ENCODE measurements around the gene SLC27A6.

Gene SLC27A6

DNA sequence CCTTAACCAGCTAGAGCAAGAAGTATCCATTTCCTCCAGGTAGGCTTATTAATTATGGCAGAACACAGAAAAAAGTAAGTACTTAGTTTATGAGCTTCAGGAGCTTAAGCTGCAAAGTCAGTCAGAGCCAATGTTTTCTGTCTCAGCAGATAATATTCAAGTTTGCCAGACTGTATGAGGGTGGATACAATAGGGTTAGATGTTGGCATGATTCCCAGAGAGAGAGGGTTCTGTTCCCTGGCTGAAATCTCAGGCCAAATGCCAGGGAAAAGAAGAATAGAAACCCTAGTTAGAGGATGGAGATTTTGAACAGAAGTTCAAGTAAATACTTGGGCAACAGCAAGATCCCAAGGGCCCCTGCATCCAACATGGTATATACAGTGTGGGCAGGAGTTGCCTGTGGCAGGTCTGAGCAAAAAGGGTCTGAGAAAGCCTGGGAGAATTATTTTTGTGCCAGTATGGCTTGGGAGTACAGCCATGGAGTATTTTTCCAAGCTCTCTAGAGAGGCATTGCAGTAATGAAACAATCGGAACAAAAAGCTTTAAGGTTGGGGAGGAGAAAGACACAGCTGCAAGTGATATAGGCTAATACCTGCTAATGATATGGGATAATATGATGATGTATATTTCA, 98.3 kb downstream of the SLC27A6 start:
- Mint-ChIP-seq H3K36me3 (ENCODE audit: low read depth) (no peaks in the 10 kb centered on the region), H3K4me3 (no peak overlapping the region), H3K9me3 (no peaks in the 10 kb centered on the region), H3K27ac (no peak overlapping the region), H3K27me3 (peaks cover 5% of the 10 kb centered on the region), H3K4me1 (ENCODE audit: low read depth) (no peaks in the 10 kb centered on the region)
- no peak for DNase-seq

- no peak for DNase-seq
- no peaks in the 10 kb centered on the region for H3K9me3 Mint-ChIP-seq
- H3K4me3 Mint-ChIP-seq, result no peak overlapping the region
- H3K36me3 Mint-ChIP-seq (ENCODE audit: low read depth), result no peaks in the 10 kb centered on the region
- H3K4me1 Mint-ChIP-seq (ENCODE audit: low read depth), result no peaks in the 10 kb centered on the region
- no peak overlapping the region for H3K27ac Mint-ChIP-seq
- peaks cover 6% of the 10 kb centered on the region for H3K27me3 Mint-ChIP-seq
Observed at GRCh38 chr5:129065721-129066120, 100.4 kb downstream of the SLC27A6 start.

GRCh38 chr5:129067745-129068144, 102.5 kb downstream of the SLC27A6 start:
- H3K4me3 Mint-ChIP-seq, result no peak overlapping the region
- H3K27me3 Mint-ChIP-seq, result peaks cover 4% of the 10 kb centered on the region
- H3K36me3 Mint-ChIP-seq (ENCODE audit: low read depth), result no peaks in the 10 kb centered on the region
- no peak for DNase-seq
- no peaks in the 10 kb centered on the region for H3K4me1 Mint-ChIP-seq (ENCODE audit: low read depth)
- no peak overlapping the region for H3K27ac Mint-ChIP-seq
- H3K9me3 Mint-ChIP-seq, result no peaks in the 10 kb centered on the region

- Mint-ChIP-seq H3K4me3 (no peak overlapping the region), H3K27me3 (peaks cover 11% of the 10 kb centered on the region), H3K4me1 (ENCODE audit: low read depth) (no peaks in the 10 kb centered on the region), H3K9me3 (no peaks in the 10 kb centered on the region), H3K27ac (no peak overlapping the region), H3K36me3 (ENCODE audit: low read depth) (no peaks in the 10 kb centered on the region)
- no peak for DNase-seq
Observed at GRCh38 chr5:129069292-129069691, 104.0 kb downstream of the SLC27A6 start.

- H3K27ac Mint-ChIP-seq, result no peak overlapping the region
- H3K27me3 Mint-ChIP-seq, result peaks cover 14% of the 10 kb centered on the region
- H3K9me3 Mint-ChIP-seq, result no peaks in the 10 kb centered on the region
- H3K4me3 Mint-ChIP-seq, result no peak overlapping the region
- H3K36me3 Mint-ChIP-seq (ENCODE audit: low read depth), result no peaks in the 10 kb centered on the region
- no peak for DNase-seq
- H3K4me1 Mint-ChIP-seq (ENCODE audit: low read depth), result no peaks in the 10 kb centered on the region
Observed at GRCh38 chr5:129073111-129073510, 107.8 kb downstream of the SLC27A6 start.

DNA sequence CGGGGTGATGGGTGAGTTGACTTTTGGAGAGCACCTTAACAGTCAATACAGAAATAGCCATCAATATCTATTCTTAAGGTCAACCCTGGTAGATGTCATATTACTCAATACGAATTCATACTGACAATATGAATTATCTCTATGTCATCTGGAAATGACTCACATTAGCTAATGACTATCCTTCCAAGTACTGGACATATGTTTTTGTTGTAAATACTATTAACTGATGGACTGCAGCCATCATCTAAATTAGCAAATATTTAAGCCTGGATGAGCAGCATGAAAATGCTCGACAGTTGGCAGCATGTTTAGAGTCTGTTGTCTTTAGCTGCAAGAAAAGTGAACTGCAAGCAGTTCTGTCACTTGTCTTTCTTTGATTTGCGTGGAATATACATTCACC, 109.6 kb downstream of the SLC27A6 start:
- H3K27ac Mint-ChIP-seq, result no peak overlapping the region
- H3K4me3 Mint-ChIP-seq, result no peak overlapping the region
- H3K27me3 Mint-ChIP-seq, result peaks cover 11% of the 10 kb centered on the region
- H3K9me3 Mint-ChIP-seq, result no peaks in the 10 kb centered on the region
- DNase-seq, result no peak
- H3K36me3 Mint-ChIP-seq (ENCODE audit: low read depth), result no peaks in the 10 kb centered on the region
- H3K4me1 Mint-ChIP-seq (ENCODE audit: low read depth), result no peaks in the 10 kb centered on the region

GRCh38 chr5:129077433-129078075, 112.3 kb downstream of the SLC27A6 start:
- no peaks in the 10 kb centered on the region for H3K9me3 Mint-ChIP-seq
- peaks cover 13% of the 10 kb centered on the region for H3K27me3 Mint-ChIP-seq
- H3K4me1 Mint-ChIP-seq (ENCODE audit: low read depth), result no peaks in the 10 kb centered on the region
- no peaks in the 10 kb centered on the region for H3K36me3 Mint-ChIP-seq (ENCODE audit: low read depth)
- no peak overlapping the region for H3K27ac Mint-ChIP-seq
- no peak for DNase-seq
- no peak overlapping the region for H3K4me3 Mint-ChIP-seq

- no peak overlapping the region for H3K27ac Mint-ChIP-seq
- H3K36me3 Mint-ChIP-seq (ENCODE audit: low read depth), result no peaks in the 10 kb centered on the region
- no peak for DNase-seq
- H3K4me1 Mint-ChIP-seq (ENCODE audit: low read depth), result no peaks in the 10 kb centered on the region
- no peak overlapping the region for H3K4me3 Mint-ChIP-seq
- peaks cover 8% of the 10 kb centered on the region for H3K27me3 Mint-ChIP-seq
- no peaks in the 10 kb centered on the region for H3K9me3 Mint-ChIP-seq
Observed at GRCh38 chr5:129078247-129078646, 113.0 kb downstream of the SLC27A6 start.

DNA sequence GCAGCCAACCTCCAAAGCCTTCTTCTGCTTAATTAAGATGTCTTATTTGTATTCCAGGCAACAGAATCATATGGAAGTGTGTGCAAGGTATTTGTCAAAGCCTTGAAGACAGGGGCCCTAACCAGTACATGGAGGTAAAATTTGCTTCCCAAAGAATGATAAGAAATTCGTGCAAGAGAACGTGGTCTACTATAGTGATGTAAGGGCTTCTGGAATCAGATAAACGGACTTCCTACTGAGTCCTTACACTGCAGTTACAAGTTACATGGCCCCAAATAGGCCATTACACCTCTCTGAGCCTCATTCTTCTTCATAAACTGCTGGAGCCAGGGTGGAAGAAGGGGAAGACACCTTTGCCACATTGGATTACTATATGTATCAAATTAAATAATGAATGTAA, 113.4 kb downstream of the SLC27A6 start:
- Mint-ChIP-seq H3K27me3 (peaks cover 5% of the 10 kb centered on the region), H3K4me3 (no peak overlapping the region), H3K9me3 (no peaks in the 10 kb centered on the region), H3K4me1 (ENCODE audit: low read depth) (no peaks in the 10 kb centered on the region), H3K36me3 (ENCODE audit: low read depth) (no peaks in the 10 kb centered on the region), H3K27ac (no peak overlapping the region)
- DNase-seq, result no peak

DNA sequence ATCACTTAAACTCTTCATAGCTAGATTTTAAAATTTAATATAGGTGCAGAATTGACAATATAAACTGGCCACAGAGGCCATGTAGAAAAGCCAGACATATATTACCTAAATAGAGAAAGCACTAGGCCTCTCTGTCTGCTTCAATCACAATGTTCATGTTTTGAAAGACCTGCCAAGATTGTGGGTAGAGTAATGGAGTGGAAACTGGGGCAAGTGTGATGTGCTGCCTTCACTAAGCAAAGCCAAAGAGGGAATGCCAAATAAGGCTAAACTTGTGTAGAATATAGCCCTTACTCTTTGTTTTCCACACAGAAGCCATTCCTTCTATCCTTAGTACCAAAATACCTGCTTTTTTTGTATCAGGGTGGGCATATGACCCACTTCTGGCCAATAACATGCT, 114.2 kb downstream of the SLC27A6 start:
- H3K27me3 Mint-ChIP-seq, result peaks cover 5% of the 10 kb centered on the region
- no peaks in the 10 kb centered on the region for H3K9me3 Mint-ChIP-seq
- DNase-seq, result no peak
- no peaks in the 10 kb centered on the region for H3K4me1 Mint-ChIP-seq (ENCODE audit: low read depth)
- H3K36me3 Mint-ChIP-seq (ENCODE audit: low read depth), result no peaks in the 10 kb centered on the region
- no peak overlapping the region for H3K27ac Mint-ChIP-seq
- no peak overlapping the region for H3K4me3 Mint-ChIP-seq

DNA sequence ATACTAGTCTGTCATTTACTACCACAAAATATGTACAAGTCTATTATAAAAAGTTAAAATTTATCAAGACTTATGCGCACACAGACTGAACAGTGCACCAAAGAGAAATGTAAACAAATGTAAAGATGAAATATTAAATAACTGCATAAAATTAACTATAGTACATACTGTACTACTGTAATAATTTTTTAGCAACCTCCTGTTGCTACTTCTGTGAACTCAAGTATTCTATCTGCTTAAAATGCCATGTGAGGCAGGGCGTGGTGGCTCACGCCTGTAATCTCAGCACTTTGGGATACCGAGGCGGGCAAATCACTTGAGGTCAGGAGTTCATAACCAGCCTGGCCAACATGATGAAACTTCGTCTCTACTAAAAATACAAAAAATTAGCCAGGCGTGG, 115.5 kb downstream of the SLC27A6 start:
- H3K36me3 Mint-ChIP-seq (ENCODE audit: low read depth), result no peaks in the 10 kb centered on the region
- H3K27me3 Mint-ChIP-seq, result peaks cover 5% of the 10 kb centered on the region
- no peak overlapping the region for H3K27ac Mint-ChIP-seq
- H3K4me3 Mint-ChIP-seq, result no peak overlapping the region
- H3K9me3 Mint-ChIP-seq, result no peaks in the 10 kb centered on the region
- no peaks in the 10 kb centered on the region for H3K4me1 Mint-ChIP-seq (ENCODE audit: low read depth)
- DNase-seq, result no peak

GRCh38 chr5:129082225-129083136, 117.2 kb downstream of the SLC27A6 start:
- no peaks in the 10 kb centered on the region for H3K36me3 Mint-ChIP-seq (ENCODE audit: low read depth)
- H3K27me3 Mint-ChIP-seq, result peaks cover 9% of the 10 kb centered on the region
- H3K9me3 Mint-ChIP-seq, result no peaks in the 10 kb centered on the region
- no peak for DNase-seq
- H3K27ac Mint-ChIP-seq, result no peak overlapping the region
- H3K4me3 Mint-ChIP-seq, result no peak overlapping the region
- H3K4me1 Mint-ChIP-seq (ENCODE audit: low read depth), result no peaks in the 10 kb centered on the region
